HepG2 (cell line): ENCODE measurements around the gene HTRA3. TPM values are rescaled to one million over a fixed set of nuclear protein-coding genes. Genes with fewer than 3 reads are reported as not detected.

Experiments
- ATAC-seq: fragments of 200-7000 bp; cut with Tn5 transposase; 3 replicates; pipeline ENCODE4 v1.9.1; 2020; ENCODE audit warnings: mild to moderate bottlenecking, moderate library complexity
- BruUV-seq: library from RNA; stranded (reverse); fragments of 400-500 nt; replicated peaks from 2 replicates; lab custom pipeline; 2021; lab: Mats Ljungman, UMichigan
- CTCF ChIA-PET: fragments of 300-600 bp; formaldehyde crosslinking; extraction: SDS; loops from one replicate; lab custom pipeline; 2021; ENCODE audit warnings: low total read pairs, inconsistent platforms, low intra/inter-chr PET ratio; lab: Yijun Ruan, JAX
- POLR2A ChIA-PET: fragments of 350-600 bp; sonication (Branson Sonifier 250); formaldehyde crosslinking; loops from one replicate; lab custom pipeline; 2020; ENCODE audit warnings: antibody characterized with exemption, inconsistent platforms; lab: Yijun Ruan, JAX
- DNase-seq: peaks from one replicate; pipeline ENCODE4 v3.0.0-alpha.2; 2015; ENCODE audit warnings: low spot score
- FAIRE-seq: peaks from 3 replicates; lab custom pipeline; 2011; peaks lifted over from hg19 to GRCh38; lab: Jason Lieb, UNC
- H2AFZ ChIP-seq: one replicate; pipeline ENCODE4 v1.6.1; 2011; ENCODE audit warnings: low read length, inconsistent platforms
- H3K27ac ChIP-seq: fragments of 300-600 bp; 3 replicates; pipeline ENCODE4 v1.8.0; 2011; ENCODE audit warnings: mixed run types, mild to moderate bottlenecking, mixed read lengths, low read length, inconsistent platforms; ENCODE audit not compliant: insufficient read depth; ENCODE audit errors: extremely low read length
- H3K27me3 ChIP-seq, 2 experiments: fragments of 200-600 bp in 1 of 2; 2 replicates in 1 of 2; 3 replicates in 1 of 2; pipeline versions ENCODE4 v1.6.0 to v1.8.0; 2011; ENCODE audit warnings: low read length in 2 of 2, mild to moderate bottlenecking in 2 of 2, moderate library complexity in 2 of 2, inconsistent platforms in 1 of 2; ENCODE audit not compliant: insufficient read depth in 2 of 2, control insufficient read depth in 1 of 2
- H3K36me3 ChIP-seq, 2 experiments: fragments of 200-600 bp in 1 of 2; replicated peaks in 1 of 2; 2 replicates in 1 of 2; 3 replicates in 1 of 2; pipeline versions ENCODE4 v1.5.1 to v1.8.0; 2011; ENCODE audit warnings: low read length in 2 of 2, inconsistent platforms in 1 of 2; ENCODE audit not compliant: insufficient read depth in 2 of 2, control insufficient read depth in 1 of 2
- H3K4me1 ChIP-seq: 2 replicates; pipeline ENCODE4 v1.5.1; 2012; ENCODE audit warnings: low read length, inconsistent platforms; ENCODE audit not compliant: insufficient read depth
- H3K4me2 ChIP-seq: 2 replicates; pipeline ENCODE4 v1.6.0; 2011; ENCODE audit warnings: low read depth, low read length, inconsistent platforms
- H3K4me3 ChIP-seq, 3 experiments: fragments of 200-600 bp in 1 of 3; sonication (generic), shearing (Covaris generic) in 1 of 3; replicated peaks in 1 of 3; 2 replicates each; pipeline ENCODE4 v1.5.1; 2011 to 2016; ENCODE audit warnings: low read length in 3 of 3, inconsistent platforms in 2 of 3, low read depth in 2 of 3, mild to moderate bottlenecking in 2 of 3, control low read depth in 1 of 3, mixed read lengths in 1 of 3; ENCODE audit not compliant: insufficient read depth in 1 of 3
- H3K79me2 ChIP-seq: one replicate; pipeline ENCODE4 v1.6.1; 2011; ENCODE audit warnings: low read length, inconsistent platforms; ENCODE audit not compliant: insufficient read depth
- H3K9ac ChIP-seq: 2 replicates; pipeline ENCODE4 v1.6.0; 2011; ENCODE audit warnings: mild to moderate bottlenecking, low read depth, low read length, inconsistent platforms; ENCODE audit not compliant: insufficient read depth
- H3K9me3 ChIP-seq: 2 replicates; pipeline ENCODE4 v1.5.1; 2012; ENCODE audit warnings: mild to moderate bottlenecking, low read length
- H4K20me1 ChIP-seq: 2 replicates; pipeline ENCODE4 v1.6.0; 2011; ENCODE audit warnings: inconsistent platforms, mild to moderate bottlenecking, low read length, moderate library complexity; ENCODE audit not compliant: insufficient read depth
- ZNF451 ChIP-seq: sonication (generic); formaldehyde crosslinking; IDR thresholded peaks from 2 replicates; pipeline ENCODE4 v1.5.0; 2020; ENCODE audit warnings: mild to moderate bottlenecking, missing genetic modification reagents
- WGBS: methylation state at CpG from one replicate; pipeline ENCODE4 v1.1.6; 2017; ENCODE audit warnings: low lambda C conversion rate; 5-methylcytosine and 5-hydroxymethylcytosine counted together
- in situ Hi-C: cut with HindIII; loops from 2 replicates; pipeline ENCODE4 v1.10.0; 2017; ENCODE audit warnings: low pct_unique_long_range_greater_than_20kb; ENCODE audit not compliant: extremely low pct_ligation_motif_present
- intact Hi-C: fragments of 100-400 bp; cut with micrococcal nuclease; formaldehyde crosslinking; loops from one replicate; pipeline ENCODE4 v1.10.0; 2022; ENCODE audit not compliant: unreplicated experiment
- polyA plus RNA-seq, 8 experiments: library from polyadenylated mRNA; depleted of rRNA in 3 of 8; stranded (reverse) in 7 of 8; unstranded in 1 of 8; fragments of >200 nt; fragmentation: Illumina TruSeq in 4 of 8; extraction: Trizol in 4 of 8; gene quantifications; 2 replicates each; pipeline versions ENCODE4 v1.2.1 to v1.2.3, GENCODE V29; 2011 to 2016; ENCODE audit warnings: low read depth in 4 of 8, missing spikeins in 1 of 8, mixed read lengths in 1 of 8; ENCODE audit not compliant: insufficient read depth in 1 of 8
- total RNA-seq, 5 experiments: library from RNA; depleted of rRNA; stranded (reverse); fragments of >200 nt; fragmentation: Illumina TruSeq; extraction: Trizol; gene quantifications; 2 replicates each; pipeline ENCODE4 v1.2.3, GENCODE V29; 2016; ENCODE audit warnings: low read depth in 1 of 5
- TF ChIP-seq, protein P1 (sequence below): sonication (generic); formaldehyde crosslinking; IDR thresholded peaks from 2 replicates; pipeline ENCODE4 v1.4.0; 2020; ENCODE audit warnings: missing genetic modification reagents
- TF ChIP-seq, protein P2 (sequence below): sonication (generic); formaldehyde crosslinking; IDR thresholded peaks from 2 replicates; pipeline ENCODE4; 2020; ENCODE audit warnings: missing genetic modification reagents, mild to moderate bottlenecking, borderline replicate concordance

The HTRA3 gene
- total and polyA plus RNA-seq, 2 of the 13 experiments (the other 11 are each of a cell fraction or from before 2014, with no cell fraction given), result 0.17 TPM; not detected in 1

DNA sequence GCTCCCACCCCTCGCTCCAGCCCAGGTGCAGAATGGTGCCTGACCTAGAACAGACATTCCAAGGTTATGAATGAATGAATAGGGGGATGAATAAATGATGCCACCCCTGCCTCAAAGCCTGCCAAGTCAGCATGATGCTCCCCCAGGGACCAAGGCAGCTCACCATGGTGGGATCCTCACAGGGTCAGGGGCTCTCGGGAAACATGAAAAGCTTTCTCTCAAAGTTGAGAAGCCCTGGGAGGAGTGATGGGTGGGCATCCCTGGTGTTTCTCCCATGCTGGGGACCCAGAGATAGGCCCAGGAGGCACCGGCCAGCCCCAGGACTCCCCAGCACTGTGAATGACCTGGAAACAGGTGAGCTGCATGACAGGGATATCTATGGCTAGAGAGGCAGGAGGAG, 58.9 kb downstream of the HTRA3 start:
- Histone ChIP-seq H3K4me1 (no peaks in the 10 kb centered on the region), H2AFZ (no peak overlapping the region), H4K20me1 (no peaks in the 10 kb centered on the region), H3K4me3 (no peak overlapping the region), H3K36me3 (no peaks in the 10 kb centered on the region), H3K9ac (no peak overlapping the region), H3K4me2 (no peak overlapping the region), H3K27ac (no peak overlapping the region), H3K27me3 (peaks cover 3 to 38% of the 10 kb centered on the region in 2 experiments; a peak in 3 of 5 replicates), H3K79me2 (no peaks in the 10 kb centered on the region), H3K9me3 (0 out of 2 replicates have a peak, but pooled peaks cover 5% of the 10 kb centered on the region)
- intact Hi-C loops (no loop called here), in situ Hi-C loops (no loop called here)
- no peak for ATAC-seq
- 30% methylated on average over 2 of the region's 3 CpGs for WGBS
- no peak for DNase-seq
- BruUV-seq, result no TSS peak
- ChIA-PET CTCF (no interaction called here), POLR2A (no interaction called here)
- FAIRE-seq, result no peak
- TF ChIP-seq, protein P1, sequence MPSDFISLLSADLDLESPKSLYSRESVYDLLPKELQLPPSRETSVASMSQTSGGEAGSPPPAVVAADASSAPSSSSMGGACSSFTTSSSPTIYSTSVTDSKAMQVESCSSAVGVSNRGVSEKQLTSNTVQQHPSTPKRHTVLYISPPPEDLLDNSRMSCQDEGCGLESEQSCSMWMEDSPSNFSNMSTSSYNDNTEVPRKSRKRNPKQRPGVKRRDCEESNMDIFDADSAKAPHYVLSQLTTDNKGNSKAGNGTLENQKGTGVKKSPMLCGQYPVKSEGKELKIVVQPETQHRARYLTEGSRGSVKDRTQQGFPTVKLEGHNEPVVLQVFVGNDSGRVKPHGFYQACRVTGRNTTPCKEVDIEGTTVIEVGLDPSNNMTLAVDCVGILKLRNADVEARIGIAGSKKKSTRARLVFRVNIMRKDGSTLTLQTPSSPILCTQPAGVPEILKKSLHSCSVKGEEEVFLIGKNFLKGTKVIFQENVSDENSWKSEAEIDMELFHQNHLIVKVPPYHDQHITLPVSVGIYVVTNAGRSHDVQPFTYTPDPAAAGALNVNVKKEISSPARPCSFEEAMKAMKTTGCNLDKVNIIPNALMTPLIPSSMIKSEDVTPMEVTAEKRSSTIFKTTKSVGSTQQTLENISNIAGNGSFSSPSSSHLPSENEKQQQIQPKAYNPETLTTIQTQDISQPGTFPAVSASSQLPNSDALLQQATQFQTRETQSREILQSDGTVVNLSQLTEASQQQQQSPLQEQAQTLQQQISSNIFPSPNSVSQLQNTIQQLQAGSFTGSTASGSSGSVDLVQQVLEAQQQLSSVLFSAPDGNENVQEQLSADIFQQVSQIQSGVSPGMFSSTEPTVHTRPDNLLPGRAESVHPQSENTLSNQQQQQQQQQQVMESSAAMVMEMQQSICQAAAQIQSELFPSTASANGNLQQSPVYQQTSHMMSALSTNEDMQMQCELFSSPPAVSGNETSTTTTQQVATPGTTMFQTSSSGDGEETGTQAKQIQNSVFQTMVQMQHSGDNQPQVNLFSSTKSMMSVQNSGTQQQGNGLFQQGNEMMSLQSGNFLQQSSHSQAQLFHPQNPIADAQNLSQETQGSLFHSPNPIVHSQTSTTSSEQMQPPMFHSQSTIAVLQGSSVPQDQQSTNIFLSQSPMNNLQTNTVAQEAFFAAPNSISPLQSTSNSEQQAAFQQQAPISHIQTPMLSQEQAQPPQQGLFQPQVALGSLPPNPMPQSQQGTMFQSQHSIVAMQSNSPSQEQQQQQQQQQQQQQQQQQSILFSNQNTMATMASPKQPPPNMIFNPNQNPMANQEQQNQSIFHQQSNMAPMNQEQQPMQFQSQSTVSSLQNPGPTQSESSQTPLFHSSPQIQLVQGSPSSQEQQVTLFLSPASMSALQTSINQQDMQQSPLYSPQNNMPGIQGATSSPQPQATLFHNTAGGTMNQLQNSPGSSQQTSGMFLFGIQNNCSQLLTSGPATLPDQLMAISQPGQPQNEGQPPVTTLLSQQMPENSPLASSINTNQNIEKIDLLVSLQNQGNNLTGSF (CRISPR knock-in tag), result no peak
- TF ChIP-seq ZNF451 (CRISPR knock-in tag), result no peak
- TF ChIP-seq, protein P2, sequence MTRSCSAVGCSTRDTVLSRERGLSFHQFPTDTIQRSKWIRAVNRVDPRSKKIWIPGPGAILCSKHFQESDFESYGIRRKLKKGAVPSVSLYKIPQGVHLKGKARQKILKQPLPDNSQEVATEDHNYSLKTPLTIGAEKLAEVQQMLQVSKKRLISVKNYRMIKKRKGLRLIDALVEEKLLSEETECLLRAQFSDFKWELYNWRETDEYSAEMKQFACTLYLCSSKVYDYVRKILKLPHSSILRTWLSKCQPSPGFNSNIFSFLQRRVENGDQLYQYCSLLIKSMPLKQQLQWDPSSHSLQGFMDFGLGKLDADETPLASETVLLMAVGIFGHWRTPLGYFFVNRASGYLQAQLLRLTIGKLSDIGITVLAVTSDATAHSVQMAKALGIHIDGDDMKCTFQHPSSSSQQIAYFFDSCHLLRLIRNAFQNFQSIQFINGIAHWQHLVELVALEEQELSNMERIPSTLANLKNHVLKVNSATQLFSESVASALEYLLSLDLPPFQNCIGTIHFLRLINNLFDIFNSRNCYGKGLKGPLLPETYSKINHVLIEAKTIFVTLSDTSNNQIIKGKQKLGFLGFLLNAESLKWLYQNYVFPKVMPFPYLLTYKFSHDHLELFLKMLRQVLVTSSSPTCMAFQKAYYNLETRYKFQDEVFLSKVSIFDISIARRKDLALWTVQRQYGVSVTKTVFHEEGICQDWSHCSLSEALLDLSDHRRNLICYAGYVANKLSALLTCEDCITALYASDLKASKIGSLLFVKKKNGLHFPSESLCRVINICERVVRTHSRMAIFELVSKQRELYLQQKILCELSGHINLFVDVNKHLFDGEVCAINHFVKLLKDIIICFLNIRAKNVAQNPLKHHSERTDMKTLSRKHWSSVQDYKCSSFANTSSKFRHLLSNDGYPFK (CRISPR knock-in tag), result no peak
